GM19043 (cell line): Measurements from ENCODE around the gene MYO5B.
"Not testable (repeated sequence)": the region's sequence is repeated elsewhere in the genome, so short reads cannot be mapped to it uniquely, and the experiment has no call there.

Experiments
- ATAC-seq: cut with Tn5 transposase; IDR thresholded peaks from one replicate; pipeline ENCODE4 v1.9.1; 2021; ENCODE audit warnings: low read depth; ENCODE audit not compliant: unreplicated experiment

MYO5B gene

GRCh38 chr18:49814147-49814499, 380.8 kb downstream of the MYO5B start:
- ATAC-seq = peak; percentile 25

- peak; percentile 75 for ATAC-seq
These were observed 381.4 kb downstream of the MYO5B start, which contains the start of gene ACAA2 for GRCh38 chr18:49813319-49814146. TSS of gene ACAA2 (minus strand) at chr18:49813533. CDS start at chr18:49813484, 49 bp downstream.

- ATAC-seq = peak; percentile 9
These were observed 382.0 kb downstream of the MYO5B start for GRCh38 chr18:49813069-49813318.

DNA sequence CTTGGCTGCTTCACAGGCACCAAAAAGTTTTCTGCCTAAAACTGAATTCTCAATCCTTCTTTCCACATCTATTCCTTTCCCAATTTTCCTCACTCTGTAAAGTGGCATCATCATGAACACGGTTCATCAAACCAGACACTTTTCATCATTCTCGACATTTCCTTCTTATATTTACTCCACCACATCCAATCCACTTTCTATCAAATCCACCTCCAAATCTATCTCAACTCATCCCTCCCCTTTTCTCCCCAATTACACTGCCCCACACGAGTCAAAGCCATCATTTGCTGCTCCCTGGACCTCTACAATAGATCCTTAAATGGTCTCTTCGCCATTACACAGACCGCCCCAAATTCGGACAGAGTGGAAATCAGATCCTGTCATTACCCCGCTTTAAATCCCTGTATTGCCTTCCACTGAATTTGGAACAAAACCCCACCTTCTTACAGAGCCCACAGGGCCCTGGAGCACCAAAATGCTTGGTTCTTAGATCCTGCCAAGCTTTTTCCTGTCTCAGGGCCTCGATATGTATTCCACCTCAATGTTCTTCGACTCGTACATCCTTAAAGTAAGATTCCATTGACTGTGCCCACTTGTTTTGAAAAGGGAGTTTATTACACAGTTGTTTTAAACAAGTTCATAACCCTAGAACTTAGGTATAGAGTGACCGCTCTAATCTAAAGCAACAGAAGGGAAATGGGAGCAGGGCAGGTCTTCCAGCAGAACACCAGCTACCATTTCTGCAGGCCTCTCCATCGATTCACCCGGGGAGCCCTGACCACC, 382.5 kb downstream of the MYO5B start:
- ATAC-seq = no peak

GRCh38 chr18:49811151-49811938, 383.6 kb downstream of the MYO5B start:
- no peak for ATAC-seq

DNA sequence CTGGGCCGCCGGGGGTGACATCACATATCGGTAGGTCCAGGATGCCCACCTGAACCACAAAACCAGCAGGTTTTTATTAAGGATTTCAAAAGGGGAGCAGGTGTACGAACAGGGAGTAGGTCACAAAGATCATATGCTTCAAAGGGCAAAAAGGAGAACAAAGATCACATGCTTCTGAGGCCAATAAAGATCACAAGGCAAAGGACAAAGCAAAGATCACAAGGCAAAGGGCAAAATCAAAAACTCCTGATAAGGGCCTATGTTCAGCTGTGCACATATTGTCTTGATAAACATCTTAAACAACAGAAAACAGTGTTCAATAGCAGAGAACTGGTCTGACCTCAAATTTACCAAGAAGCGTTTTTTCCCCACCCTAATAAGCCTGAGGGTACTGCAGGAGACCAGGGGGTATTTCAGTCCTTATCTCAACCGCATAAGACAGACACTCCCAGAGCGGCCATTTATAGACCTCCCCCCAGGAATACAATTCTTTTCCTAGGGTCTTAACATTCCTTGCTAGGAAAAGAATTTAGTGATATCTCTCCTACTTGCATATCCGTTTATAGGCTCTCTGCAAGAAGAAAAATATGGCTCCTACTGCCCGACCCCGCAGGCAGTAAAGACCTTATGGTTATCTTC, 386.3 kb downstream of the MYO5B start:
- not testable (repeated sequence) for ATAC-seq

DNA sequence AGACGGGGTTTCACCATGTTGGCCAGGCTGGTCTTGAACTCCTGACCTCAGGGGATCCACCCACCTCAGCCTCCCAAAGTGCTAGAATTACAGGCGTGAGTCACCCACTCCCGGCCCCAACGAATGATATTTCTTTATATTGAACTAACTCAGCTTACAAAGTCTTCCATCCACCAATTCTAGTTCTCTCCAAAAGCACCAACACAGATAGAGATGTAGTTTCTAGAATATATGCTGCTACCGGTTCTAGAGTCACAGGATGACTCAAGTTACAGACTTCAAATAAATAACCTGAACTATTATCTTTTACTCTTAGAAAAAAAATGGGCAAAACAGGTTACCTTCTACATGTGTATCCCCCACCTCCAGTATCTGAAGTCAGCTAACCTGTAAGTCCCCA, 390.9 kb downstream of the MYO5B start:
- no peak for ATAC-seq

- no peak for ATAC-seq
These were observed 392.3 kb downstream of the MYO5B start for GRCh38 chr18:49802623-49803022.

DNA sequence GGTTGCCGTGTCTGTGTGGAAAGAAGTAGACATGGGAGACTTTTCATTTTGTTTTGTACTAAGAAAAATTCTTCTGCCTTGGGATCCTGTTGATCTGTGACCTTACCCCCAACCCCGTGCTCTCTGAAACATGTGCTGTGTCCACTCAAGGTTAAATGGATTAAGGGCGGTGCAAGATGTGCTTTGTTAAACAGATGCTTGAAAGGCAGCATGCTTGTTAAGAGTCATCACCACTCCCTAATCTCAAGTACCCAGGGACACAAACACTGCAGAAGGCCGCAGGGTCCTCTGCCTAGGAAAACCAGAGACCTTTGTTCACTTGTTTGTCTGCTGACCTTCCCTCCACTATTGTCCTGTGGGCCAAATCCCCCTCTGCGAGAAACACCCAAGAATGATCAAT, 394.5 kb downstream of the MYO5B start:
- ATAC-seq = not testable (repeated sequence)

DNA sequence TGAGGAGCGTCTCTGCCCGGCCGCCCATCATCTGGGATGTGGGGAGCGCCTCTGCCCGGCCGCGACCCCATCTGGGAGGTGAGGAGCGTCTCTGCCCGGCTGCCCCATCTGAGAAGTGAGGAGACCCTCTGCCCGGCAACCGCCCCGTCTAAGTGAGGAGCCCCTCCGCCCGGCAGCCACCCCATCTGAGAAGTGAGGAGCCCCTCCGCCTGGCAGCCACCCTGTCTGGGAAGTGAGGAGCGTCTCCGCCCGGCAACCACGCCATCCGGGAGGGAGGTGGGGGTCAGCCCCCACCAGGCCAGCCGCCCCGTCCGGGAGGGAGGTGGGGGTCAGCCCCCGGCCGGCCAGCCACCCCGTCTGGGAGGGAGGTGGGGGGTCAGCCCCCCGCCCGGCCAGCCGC, 395.1 kb downstream of the MYO5B start:
- not testable (repeated sequence) for ATAC-seq

GRCh38 chr18:49798001-49798400, 396.9 kb downstream of the MYO5B start:
- ATAC-seq = no peak

- ATAC-seq = no peak
These were observed 399.1 kb downstream of the MYO5B start for GRCh38 chr18:49795612-49796552.

GRCh38 chr18:49794743-49795142, 400.2 kb downstream of the MYO5B start:
- ATAC-seq = no peak

DNA sequence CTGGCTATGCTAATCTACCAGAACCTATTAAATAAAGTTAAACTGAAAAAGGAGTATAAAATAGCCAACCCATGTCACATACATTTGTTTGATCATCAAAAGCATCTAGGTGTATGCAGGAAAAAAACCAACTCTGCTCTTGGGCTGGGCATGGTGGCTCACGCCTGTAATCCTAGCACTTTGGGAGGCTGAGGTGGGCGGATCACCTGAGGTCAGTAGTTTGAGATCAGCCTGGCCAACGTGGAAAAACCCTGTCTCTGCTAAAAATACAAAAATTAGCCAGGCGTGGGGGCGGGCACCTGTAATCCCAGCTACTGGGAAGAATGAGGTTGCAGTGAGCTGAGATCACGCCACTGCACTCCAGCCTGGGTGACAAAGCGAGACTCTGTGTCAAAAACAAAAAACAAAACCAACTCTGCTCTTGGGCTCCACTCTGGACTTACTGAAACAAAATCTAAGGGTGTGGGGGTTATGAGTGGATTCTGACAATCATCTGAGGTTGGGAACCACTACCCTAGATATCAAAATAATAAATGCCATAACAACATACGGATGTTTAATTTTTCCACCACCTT, 405.3 kb downstream of the MYO5B start:
- ATAC-seq = not testable (repeated sequence)

DNA sequence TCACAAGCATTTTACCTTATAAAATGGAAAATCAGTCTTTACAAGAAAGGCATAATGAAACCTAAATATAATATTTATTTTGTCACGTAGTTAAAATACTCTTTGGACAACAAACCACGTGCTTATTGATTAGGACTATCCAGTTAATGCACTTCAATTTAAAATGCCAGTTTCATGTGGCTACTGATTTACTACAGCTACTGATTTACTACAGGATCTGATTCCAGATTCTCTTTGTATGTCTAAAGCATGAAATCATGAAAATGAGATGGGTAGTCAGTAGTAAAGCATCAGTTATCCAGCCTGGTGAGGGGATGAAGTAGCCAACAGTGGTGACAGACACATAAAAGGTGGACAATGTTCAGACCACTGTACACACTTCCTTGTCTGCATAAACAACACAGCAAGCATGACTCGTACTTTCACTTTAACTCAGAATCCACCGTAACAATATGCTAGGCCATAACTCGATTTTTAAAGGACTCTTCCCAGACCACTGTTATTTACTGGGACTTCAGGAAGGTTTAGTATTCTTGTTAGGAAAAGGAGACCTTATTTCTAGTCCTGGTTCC, 406.5 kb downstream of the MYO5B start:
- no peak for ATAC-seq

DNA sequence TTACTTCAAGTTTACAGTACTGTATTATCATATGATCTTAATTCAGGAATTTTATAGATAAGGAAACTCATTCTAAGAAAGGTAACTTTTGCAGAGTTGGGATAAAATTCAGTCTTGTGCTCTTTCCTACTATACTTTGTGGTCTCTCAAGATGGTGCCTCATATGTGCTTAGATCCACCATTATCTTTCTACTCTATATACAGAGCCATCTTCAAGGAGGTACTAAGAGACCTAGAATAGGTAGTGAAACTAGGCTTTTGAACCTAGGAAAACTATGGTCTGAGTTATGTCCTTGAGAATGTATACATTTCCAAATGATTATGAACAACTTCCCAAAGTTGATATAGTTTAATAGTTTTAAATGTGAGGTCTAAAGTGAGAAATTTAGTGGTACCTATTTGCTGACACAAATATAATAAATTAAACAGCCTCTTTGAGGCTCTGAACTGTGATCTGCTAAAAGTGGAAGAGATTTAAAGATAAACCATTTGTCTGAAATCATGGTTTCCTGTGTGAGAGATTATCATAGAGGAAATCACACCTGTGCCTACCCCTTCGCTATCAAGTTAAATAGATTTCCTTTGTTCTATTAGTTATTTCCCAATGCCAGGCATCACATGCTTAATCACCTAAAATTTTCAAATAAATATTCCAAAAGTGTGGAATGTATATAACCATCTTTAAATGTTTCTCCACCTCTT, 408.8 kb downstream of the MYO5B start:
- ATAC-seq = no peak

DNA sequence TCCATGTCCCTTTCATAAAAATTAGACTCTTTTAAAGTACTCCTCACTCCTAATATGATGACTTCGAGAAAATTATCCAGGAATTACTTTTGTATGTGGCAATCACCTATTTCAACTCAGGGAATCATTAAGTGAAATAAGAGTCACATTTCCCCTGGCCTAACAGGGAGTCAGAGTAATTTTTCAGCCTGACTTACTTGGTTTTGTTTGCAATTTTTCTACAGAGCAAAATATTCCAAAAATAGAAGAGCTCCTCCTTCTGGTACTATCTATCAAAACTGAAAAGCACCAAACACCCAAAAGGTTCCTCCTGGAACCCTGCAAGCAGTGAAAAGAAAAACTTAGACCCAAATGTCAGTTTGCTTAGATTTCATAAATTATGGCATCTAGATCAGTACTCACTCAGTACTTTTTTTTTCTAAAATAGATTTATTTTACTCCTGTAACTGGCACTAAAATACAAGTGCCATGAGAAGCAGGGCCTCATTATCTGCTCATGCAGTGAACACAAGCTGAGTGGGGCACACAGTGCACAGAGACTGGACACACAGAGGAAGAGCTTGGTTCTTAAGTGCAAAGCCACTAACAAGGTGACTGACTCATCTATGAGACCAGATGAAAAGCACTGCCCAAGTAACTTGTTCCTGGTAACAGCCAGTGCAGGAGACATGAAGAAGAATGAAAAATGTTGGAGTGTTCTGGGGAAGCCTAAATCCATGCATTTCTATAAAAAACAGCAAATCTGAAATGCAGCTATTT, 410.3 kb downstream of the MYO5B start:
- no peak for ATAC-seq

DNA sequence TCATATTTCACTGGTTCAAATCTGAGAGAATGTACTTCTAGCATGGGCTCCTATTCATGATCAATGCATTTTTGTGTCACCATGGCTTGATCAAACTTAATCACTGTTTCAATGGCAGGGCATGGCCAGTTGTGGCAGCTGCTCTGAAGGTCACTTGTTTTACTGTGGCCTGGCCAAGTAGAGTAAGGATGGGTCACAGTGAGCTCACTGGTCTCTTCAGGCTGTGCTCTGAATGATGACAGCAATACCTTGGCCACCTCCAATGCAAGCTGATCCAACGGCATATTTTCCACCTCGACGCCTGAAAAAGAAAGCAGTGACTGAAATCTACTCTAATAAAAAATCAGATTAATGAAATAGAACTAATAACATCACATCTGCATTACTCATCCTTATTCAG, 411.3 kb downstream of the MYO5B start:
- ATAC-seq = not testable (repeated sequence)
